ENCODE measurements around the gene FGF14. TPM values are rescaled to one million over a fixed set of nuclear protein-coding genes. Genes with fewer than 3 reads are reported as not detected.

FGF14 gene
- total RNA-seq, 2 experiments from 2014 or later = not detected

DNA sequence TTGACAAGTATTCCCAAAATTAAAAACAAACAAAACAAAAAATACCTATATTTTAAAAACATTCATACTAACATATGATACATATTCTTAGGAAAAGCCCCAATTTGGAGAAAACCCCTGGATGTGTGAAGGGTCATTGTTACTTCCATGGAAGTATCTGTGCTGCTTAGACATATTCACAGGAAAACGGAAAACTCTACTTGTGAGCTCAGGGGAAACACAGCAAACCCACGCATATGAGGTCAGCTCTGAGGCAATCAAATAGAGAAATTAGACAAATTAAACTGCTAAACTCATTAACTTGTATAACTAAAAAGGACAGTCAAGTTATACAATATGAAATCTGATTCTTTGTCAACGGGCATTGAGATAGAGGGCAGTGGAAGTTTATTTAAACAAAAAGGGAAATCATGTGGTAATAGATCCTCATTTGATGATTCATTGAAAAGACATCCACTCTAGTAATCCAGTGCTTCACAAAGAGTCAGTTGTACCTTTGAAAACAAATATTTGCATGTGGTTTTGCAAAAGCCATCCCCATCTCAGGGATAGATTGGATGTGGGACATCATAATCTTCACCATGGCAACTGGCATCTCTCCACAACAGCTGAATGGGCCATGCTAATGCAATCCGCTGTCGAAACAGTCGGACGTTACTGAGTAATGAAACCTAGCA lies 526.0 kb downstream of the FGF14 start:
- Histone ChIP-seq H3K9me3 (ENCODE audit: low read length) (no peaks in the 10 kb centered on the region), H3K27ac (ENCODE audit: low read depth, low read length, poor library complexity, severe bottlenecking) (no peak overlapping the region), H2AFZ (ENCODE audit: low read length) (no peak overlapping the region), H3K4me3 (ENCODE audit: low read depth, low read length, poor library complexity, severe bottlenecking) (no peak overlapping the region), H4K20me1 (ENCODE audit: insufficient read depth, low read length) (no peaks in the 10 kb centered on the region), H3K4me1 (ENCODE audit: insufficient read depth, low read length, poor library complexity, severe bottlenecking) (no peaks in the 10 kb centered on the region), H3K4me2 (ENCODE audit: low read length) (no peak overlapping the region), H3K9me2 (ENCODE audit: insufficient read depth, low read length) (no peaks in the 10 kb centered on the region), H3K79me2 (ENCODE audit: insufficient read depth, low read depth, low read length) (no peaks in the 10 kb centered on the region), H3K36me3 (ENCODE audit: insufficient read depth, low read length) (no peaks in the 10 kb centered on the region)
- CTCF ChIA-PET (ENCODE audit: unreplicated experiment) = no interaction called here
- intact Hi-C loops (cut with micrococcal nuclease; ENCODE audit: unreplicated experiment) = no loop called here
- POLR2A ChIA-PET = no interaction called here
- DNase-seq (ENCODE audit: low spot score) = no peak
- no TSS peak for BruUV-seq (replicated peaks)
- no peak for TF ChIP-seq EZH2phosphoT487 (IDR thresholded peaks at IDR 0.05; ENCODE audit: borderline replicate concordance, low read depth, low read length)
- TF ChIP-seq, protein P1, sequence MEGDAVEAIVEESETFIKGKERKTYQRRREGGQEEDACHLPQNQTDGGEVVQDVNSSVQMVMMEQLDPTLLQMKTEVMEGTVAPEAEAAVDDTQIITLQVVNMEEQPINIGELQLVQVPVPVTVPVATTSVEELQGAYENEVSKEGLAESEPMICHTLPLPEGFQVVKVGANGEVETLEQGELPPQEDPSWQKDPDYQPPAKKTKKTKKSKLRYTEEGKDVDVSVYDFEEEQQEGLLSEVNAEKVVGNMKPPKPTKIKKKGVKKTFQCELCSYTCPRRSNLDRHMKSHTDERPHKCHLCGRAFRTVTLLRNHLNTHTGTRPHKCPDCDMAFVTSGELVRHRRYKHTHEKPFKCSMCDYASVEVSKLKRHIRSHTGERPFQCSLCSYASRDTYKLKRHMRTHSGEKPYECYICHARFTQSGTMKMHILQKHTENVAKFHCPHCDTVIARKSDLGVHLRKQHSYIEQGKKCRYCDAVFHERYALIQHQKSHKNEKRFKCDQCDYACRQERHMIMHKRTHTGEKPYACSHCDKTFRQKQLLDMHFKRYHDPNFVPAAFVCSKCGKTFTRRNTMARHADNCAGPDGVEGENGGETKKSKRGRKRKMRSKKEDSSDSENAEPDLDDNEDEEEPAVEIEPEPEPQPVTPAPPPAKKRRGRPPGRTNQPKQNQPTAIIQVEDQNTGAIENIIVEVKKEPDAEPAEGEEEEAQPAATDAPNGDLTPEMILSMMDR (conservative IDR thresholded peaks at IDR 0.05; ENCODE audit: low read length) = no peak

DNA sequence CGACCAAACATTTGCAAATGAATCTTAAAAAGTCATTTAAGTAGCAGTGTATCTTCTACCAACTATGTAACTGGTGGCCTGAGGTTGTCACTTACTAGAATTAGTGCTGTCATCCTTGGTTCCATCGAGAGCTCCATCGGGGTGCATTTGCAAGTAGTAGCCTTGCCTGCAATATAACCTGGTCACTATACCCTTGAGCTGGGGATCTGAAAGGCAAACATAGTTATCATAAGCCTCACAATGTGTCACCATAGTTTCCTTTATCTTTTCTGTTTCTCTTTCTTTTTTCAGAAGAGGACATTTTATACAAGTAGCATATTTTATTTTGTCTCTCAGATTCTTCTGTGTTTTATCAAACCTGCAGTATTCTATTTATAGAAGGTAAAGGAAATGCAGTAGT lies 526.8 kb downstream of the FGF14 start:
- ChIA-PET CTCF (ENCODE audit: unreplicated experiment) (no interaction called here), POLR2A (no interaction called here)
- no peak for TF ChIP-seq EZH2phosphoT487 (IDR thresholded peaks at IDR 0.05; ENCODE audit: borderline replicate concordance, low read depth, low read length)
- TF ChIP-seq, protein P1 (conservative IDR thresholded peaks at IDR 0.05; ENCODE audit: low read length) = no peak
- no peak for DNase-seq (ENCODE audit: low spot score)
- H3K36me3 ChIP-seq (ENCODE audit: insufficient read depth, low read length) = no peaks in the 10 kb centered on the region
- intact Hi-C loops (cut with micrococcal nuclease; ENCODE audit: unreplicated experiment) = no loop called here
- H4K20me1 ChIP-seq (ENCODE audit: insufficient read depth, low read length) = no peaks in the 10 kb centered on the region
- no peak overlapping the region for H3K4me2 ChIP-seq (ENCODE audit: low read length)
- no TSS peak for BruUV-seq (replicated peaks)
- H2AFZ ChIP-seq (ENCODE audit: low read length) = no peak overlapping the region
- no peak overlapping the region for H3K4me3 ChIP-seq (ENCODE audit: low read depth, low read length, poor library complexity, severe bottlenecking)
- H3K9me2 ChIP-seq (ENCODE audit: insufficient read depth, low read length) = no peaks in the 10 kb centered on the region
- H3K9me3 ChIP-seq (ENCODE audit: low read length) = no peaks in the 10 kb centered on the region
- H3K4me1 ChIP-seq (ENCODE audit: insufficient read depth, low read length, poor library complexity, severe bottlenecking) = no peaks in the 10 kb centered on the region
- H3K79me2 ChIP-seq (ENCODE audit: insufficient read depth, low read depth, low read length) = no peaks in the 10 kb centered on the region
- H3K27ac ChIP-seq (ENCODE audit: low read depth, low read length, poor library complexity, severe bottlenecking) = no peak overlapping the region

DNA sequence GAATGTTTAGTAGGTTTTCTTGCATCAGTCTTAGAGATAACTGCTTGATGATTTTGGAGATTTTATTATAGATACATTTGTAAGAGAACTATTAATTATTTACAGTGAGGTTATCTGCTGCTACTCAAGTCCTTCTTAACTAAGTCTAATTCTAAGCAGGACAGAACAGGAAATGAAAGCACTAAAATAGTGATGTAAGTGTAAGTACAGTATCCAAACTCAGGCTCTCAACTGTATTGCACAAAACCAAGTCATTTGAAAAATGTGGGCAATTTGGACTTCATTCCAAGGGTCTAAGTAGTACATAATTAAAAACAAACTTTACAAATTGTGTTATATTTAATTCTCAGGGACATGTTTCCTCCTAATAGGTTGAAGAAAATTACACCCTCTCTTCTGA lies 532.3 kb downstream of the FGF14 start:
- Histone ChIP-seq H4K20me1 (ENCODE audit: insufficient read depth, low read length) (no peaks in the 10 kb centered on the region), H3K4me1 (ENCODE audit: insufficient read depth, low read length, poor library complexity, severe bottlenecking) (no peaks in the 10 kb centered on the region), H3K79me2 (ENCODE audit: insufficient read depth, low read depth, low read length) (no peaks in the 10 kb centered on the region), H3K9me3 (ENCODE audit: low read length) (no peaks in the 10 kb centered on the region), H3K36me3 (ENCODE audit: insufficient read depth, low read length) (no peaks in the 10 kb centered on the region), H2AFZ (ENCODE audit: low read length) (no peak overlapping the region), H3K4me3 (ENCODE audit: low read depth, low read length, poor library complexity, severe bottlenecking) (no peak overlapping the region), H3K4me2 (ENCODE audit: low read length) (no peak overlapping the region), H3K9me2 (ENCODE audit: insufficient read depth, low read length) (no peaks in the 10 kb centered on the region), H3K27ac (ENCODE audit: low read depth, low read length, poor library complexity, severe bottlenecking) (no peak overlapping the region)
- no TSS peak for BruUV-seq (replicated peaks)
- no peak for DNase-seq (ENCODE audit: low spot score)
- intact Hi-C loops (cut with micrococcal nuclease; ENCODE audit: unreplicated experiment) = no loop called here
- TF ChIP-seq, protein P1 (conservative IDR thresholded peaks at IDR 0.05; ENCODE audit: low read length) = no peak
- TF ChIP-seq EZH2phosphoT487 (IDR thresholded peaks at IDR 0.05; ENCODE audit: borderline replicate concordance, low read depth, low read length) = no peak
- ChIA-PET CTCF (ENCODE audit: unreplicated experiment) (no interaction called here), POLR2A (no interaction called here)
